Measurements from ENCODE around the gene GORASP1.

The GORASP1 gene

GRCh38 chr3:39136533-39137434, 29.4 kb upstream of the GORASP1 start:
- no peak for TF ChIP-seq FEZF1 (tag by site-specific recombination; IDR thresholded peaks at IDR 0.05)
- TF ChIP-seq ZNF837 (tag by site-specific recombination; IDR thresholded peaks at IDR 0.05): no peak
- no peak for TF ChIP-seq KLF9 (tag by site-specific recombination; IDR thresholded peaks at IDR 0.05; ENCODE audit: low read depth)
- no peak for TF ChIP-seq SP7 (tag by site-specific recombination; IDR thresholded peaks at IDR 0.05)
- TF ChIP-seq PRDM6 (tag by site-specific recombination; IDR thresholded peaks at IDR 0.05): no peak
- TF ChIP-seq ZBTB49 (tag by site-specific recombination; IDR thresholded peaks at IDR 0.05; ENCODE audit: low read depth): no peak
- no peak for TF ChIP-seq ZFP37 (tag by site-specific recombination; IDR thresholded peaks at IDR 0.05)
- TF ChIP-seq IKZF3 (tag by site-specific recombination; IDR thresholded peaks at IDR 0.05): no peak
- no peak for TF ChIP-seq ZNF26 (tag by site-specific recombination; IDR thresholded peaks at IDR 0.05)
- no peak for TF ChIP-seq ZNF621 (tag by site-specific recombination; IDR thresholded peaks at IDR 0.05)
- Histone ChIP-seq H3K27ac (ENCODE audit: extremely low read depth, low read depth, low read length) (no peak overlapping the region), H3K4me1 (ENCODE audit: control insufficient read depth, insufficient read depth, low read length) (no peaks in the 10 kb centered on the region), H3K4me3 (ENCODE audit: low read depth, low read length) (no peak overlapping the region), H3K9me3 (ENCODE audit: control insufficient read depth, insufficient read depth, low read depth, low read length) (no peaks in the 10 kb centered on the region), H3K36me3 (ENCODE audit: control insufficient read depth in 2 of 2, insufficient read depth in 1 of 2, low read length in 2 of 2) (peaks cover 0 to 16% of the 10 kb centered on the region in 2 experiments; a peak in 1 of 3 replicates)
- ChIA-PET CTCF (interaction anchor here (0.7 to 1.4 kb wide), 2 partner anchors 10 to 722 kb away, joined by 3 to 5 read pairs; no protein-coding TSS in a partner anchor), POLR2A (no interaction called here)

GRCh38 chr3:39135170-39135805, 27.9 kb upstream of the GORASP1 start:
- H3K9me3 ChIP-seq (ENCODE audit: control insufficient read depth, insufficient read depth, low read depth, low read length): no peaks in the 10 kb centered on the region
- no peak overlapping the region for H3K27ac ChIP-seq (ENCODE audit: extremely low read depth, low read depth, low read length)
- ChIA-PET CTCF (interaction anchor here (0.7 to 2.0 kb wide), 2 partner anchors 61 to 153 kb away, joined by 3 to 6 read pairs; no protein-coding TSS in a partner anchor), POLR2A (no interaction called here)
- peaks cover 0 to 1% of the 10 kb centered on the region in 2 experiments; a peak in 1 of 3 replicates for H3K36me3 ChIP-seq (ENCODE audit: control insufficient read depth in 2 of 2, insufficient read depth in 1 of 2, low read length in 2 of 2)
- no peak overlapping the region for H3K4me3 ChIP-seq (ENCODE audit: low read depth, low read length)
- H3K4me1 ChIP-seq (ENCODE audit: control insufficient read depth, insufficient read depth, low read length): no peaks in the 10 kb centered on the region
- no peak for TF ChIP-seq OSR2 (tag by site-specific recombination; IDR thresholded peaks at IDR 0.05)
- TF ChIP-seq ZFHX2 (tag by site-specific recombination; conservative IDR thresholded peaks at IDR 0.05): no peak
- no peak for TF ChIP-seq ZNF48 (tag by site-specific recombination; IDR thresholded peaks at IDR 0.05)
- no peak for TF ChIP-seq ZNF580 (tag by site-specific recombination; IDR thresholded peaks at IDR 0.05)
- TF ChIP-seq ZBTB6 (tag by site-specific recombination; IDR thresholded peaks at IDR 0.05): no peak
- no peak for TF ChIP-seq ZNF585B (tag by site-specific recombination; IDR thresholded peaks at IDR 0.05)
- TF ChIP-seq PRDM2 (tag by site-specific recombination; IDR thresholded peaks at IDR 0.05; ENCODE audit: borderline replicate concordance): no peak
- no peak for TF ChIP-seq ZNF366 (tag by site-specific recombination; conservative IDR thresholded peaks at IDR 0.05)
